Mammary epithelial cell (primary cell): Measurements from ENCODE around the gene SOX2.

Experiments used
- EZH2 ChIP-seq: IDR thresholded peaks from 2 replicates; pipeline ENCODE4 v1.6.1; 2012; ENCODE audit warnings: low read length, inconsistent platforms, borderline replicate concordance
- TF ChIP-seq, protein P1 (sequence below), 2 donors: IDR thresholded peaks in 1 of 2; conservative IDR thresholded peaks in 1 of 2; 2 replicates each; pipeline ENCODE4 v1.5.1; 2011 to 2012; ENCODE audit warnings: inconsistent platforms in 2 of 2, low read length in 2 of 2, mild to moderate bottlenecking in 2 of 2, control low read depth in 1 of 2, low read depth in 1 of 2; ENCODE audit not compliant: insufficient read depth in 1 of 2; ENCODE audit errors: extremely low read depth in 1 of 2

DNA sequence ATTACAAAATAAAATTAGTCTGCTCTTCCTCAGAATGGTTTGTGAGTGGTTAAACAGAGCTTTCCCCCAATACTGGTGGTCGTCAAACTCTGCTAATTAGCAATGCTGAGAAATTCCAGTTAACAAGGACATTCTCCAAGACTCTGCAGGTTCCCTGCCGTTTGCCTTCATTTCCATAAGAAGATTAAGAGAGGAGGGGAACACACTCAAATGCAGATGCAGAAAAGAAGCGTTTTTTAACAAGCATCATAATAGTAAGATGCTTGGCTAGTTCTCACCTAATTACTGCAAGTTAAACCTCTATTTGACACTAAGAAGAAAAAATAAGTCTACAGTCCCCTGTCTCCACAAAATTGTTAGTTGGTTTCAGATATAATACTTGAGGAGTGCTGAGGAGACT is 3.7 kb upstream of the SOX2 start:
- TF ChIP-seq, protein P1, sequence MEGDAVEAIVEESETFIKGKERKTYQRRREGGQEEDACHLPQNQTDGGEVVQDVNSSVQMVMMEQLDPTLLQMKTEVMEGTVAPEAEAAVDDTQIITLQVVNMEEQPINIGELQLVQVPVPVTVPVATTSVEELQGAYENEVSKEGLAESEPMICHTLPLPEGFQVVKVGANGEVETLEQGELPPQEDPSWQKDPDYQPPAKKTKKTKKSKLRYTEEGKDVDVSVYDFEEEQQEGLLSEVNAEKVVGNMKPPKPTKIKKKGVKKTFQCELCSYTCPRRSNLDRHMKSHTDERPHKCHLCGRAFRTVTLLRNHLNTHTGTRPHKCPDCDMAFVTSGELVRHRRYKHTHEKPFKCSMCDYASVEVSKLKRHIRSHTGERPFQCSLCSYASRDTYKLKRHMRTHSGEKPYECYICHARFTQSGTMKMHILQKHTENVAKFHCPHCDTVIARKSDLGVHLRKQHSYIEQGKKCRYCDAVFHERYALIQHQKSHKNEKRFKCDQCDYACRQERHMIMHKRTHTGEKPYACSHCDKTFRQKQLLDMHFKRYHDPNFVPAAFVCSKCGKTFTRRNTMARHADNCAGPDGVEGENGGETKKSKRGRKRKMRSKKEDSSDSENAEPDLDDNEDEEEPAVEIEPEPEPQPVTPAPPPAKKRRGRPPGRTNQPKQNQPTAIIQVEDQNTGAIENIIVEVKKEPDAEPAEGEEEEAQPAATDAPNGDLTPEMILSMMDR (conservative IDR thresholded peaks at IDR 0.05 in 1 of 2, IDR thresholded peaks at IDR 0.05 in 1 of 2; ENCODE audit: extremely low read depth in 1 of 2, insufficient read depth in 1 of 2, low read depth in 1 of 2, low read length in 2 of 2) = no peak
- no peak for TF ChIP-seq EZH2
